Left lung (tissue), 14 donors: ENCODE data around the gene C2orf68. TPM values are rescaled to one million over a fixed set of nuclear protein-coding genes. Genes with fewer than 3 reads are reported as not detected.
"Not testable (repeated sequence)": the region's sequence is repeated elsewhere in the genome, so short reads cannot be mapped to it uniquely, and the experiment has no call there.

Source experiments
- ATAC-seq: fragments of 200-7000 bp; cut with Tn5 transposase; one replicate; pipeline ENCODE4 v1.9.1; 2020; ENCODE audit warnings: moderate library complexity
- DNase-seq, 4 donors: peaks; one replicate each; pipeline ENCODE4 v3.0.0-alpha.2; 2013 to 2020
- H3K27ac ChIP-seq, 2 donors: fragments of 200-600 bp; sonication (generic) in 1 of 2; one replicate each; pipeline versions ENCODE4 v1.5.0 to v1.8.0; 2020 to 2021
- H3K27me3 ChIP-seq, 2 donors: fragments of 200-600 bp; sonication (generic) in 1 of 2; one replicate each; pipeline versions ENCODE4 v1.5.0 to v1.8.0; 2020 to 2021
- H3K36me3 ChIP-seq, 2 donors: fragments of 200-600 bp; sonication (generic) in 1 of 2; one replicate each; pipeline versions ENCODE4 v1.5.0 to v1.8.0; 2020 to 2021
- H3K4me1 ChIP-seq, 2 donors: fragments of 200-600 bp; one replicate each; pipeline ENCODE4 v1.8.0; 2021
- H3K4me3 ChIP-seq, 2 donors: fragments of 200-600 bp; sonication (generic) in 1 of 2; one replicate each; pipeline versions ENCODE4 v1.5.0 to v1.8.0; 2020 to 2021; ENCODE audit warnings: mild to moderate bottlenecking in 1 of 2
- H3K9me3 ChIP-seq, 2 donors: fragments of 200-600 bp; sonication (generic) in 1 of 2; one replicate each; pipeline versions ENCODE4 v1.5.0 to v1.8.0; 2020 to 2021
- CTCF ChIP-seq, 2 donors: fragments of 200-600 bp; sonication (generic) in 1 of 2; IDR thresholded peaks; one replicate each; pipeline versions ENCODE4 v1.5.0 to v1.8.0; 2021; ENCODE audit warnings: antibody characterized with exemption in 2 of 2
- intact Hi-C, 2 donors: fragments of 100-400 bp; cut with DNase I; formaldehyde crosslinking; loops; one replicate each; pipeline versions ENCODE4 v1.11.2 to v1.14.2; 2022
- long read RNA-seq, 12 donors: library from polyadenylated mRNA in 2 of 12; unstranded in 2 of 12; transcript quantifications; one replicate each; pipeline ENCODE4 v2.0.0 and lab custom pipeline, GENCODE V29; 2019 to 2026
- polyA plus RNA-seq, 6 donors: library from polyadenylated mRNA; unstranded; fragments of 120-200 nt; gene quantifications; one replicate each; pipeline ENCODE4 v1.2.1, GENCODE V29; 2013; ENCODE audit not compliant: insufficient read length in 6 of 6
- total RNA-seq, 2 donors: library from RNA; stranded (reverse); fragmentation: NEBNext Ultra II Directional; extraction: Animal tissue kit (Norgen Biotek cat#: 25700); gene quantifications; one replicate each; pipeline ENCODE4 v1.2.1, GENCODE V29; 2021
- donor health status: DM: no; HTN: yes; CAD: no.
- donor health status: DM: no; HTN: no; CAD: no.

C2orf68 gene
- total RNA-seq (10 to 100 TPM; 37.0 to 42.5 TPM), polyA plus RNA-seq (10 to 100 TPM; 69.9 to 79.0 (median 74.5) TPM)
- long read RNA-seq, donor 1, transcript C2orf68-201 (4 exons, 2,837 nt) = major isoform, 17 of 39 reads
- long read RNA-seq, donor 1, transcript C2orf68-202 (2 exons, 1,722 nt) = minor isoform, 13 of 39 reads
- long read RNA-seq, donor 1, partial matches to known transcripts = 5 of 39 reads
- long read RNA-seq, donor 1, other reads (novel, unspliced or antisense) = 0 of 39 reads
- long read RNA-seq, donor 2, transcript C2orf68-201 (4 exons, 2,837 nt) = minor isoform, 6 of 13 reads
- long read RNA-seq, donor 2, transcript C2orf68-202 (2 exons, 1,722 nt) = major isoform, 7 of 13 reads
- long read RNA-seq, donor 2, partial matches to known transcripts = 0 of 13 reads
- long read RNA-seq, donor 2, other reads (novel, unspliced or antisense) = 0 of 13 reads
- long read RNA-seq, donor 3, transcript C2orf68-201 (4 exons, 2,837 nt) = major isoform, 6 of 12 reads
- long read RNA-seq, donor 3, partial matches to known transcripts = 0 of 12 reads
- long read RNA-seq, donor 3, other reads (novel, unspliced or antisense) = 0 of 12 reads
- long read RNA-seq, donor 4, transcript C2orf68-201 (4 exons, 2,837 nt) = major isoform, 6 of 18 reads
- long read RNA-seq, donor 4, partial matches to known transcripts = 1 of 18 reads
- long read RNA-seq, donor 4, other reads (novel, unspliced or antisense) = 7 of 18 reads
- long read RNA-seq, donor 5, transcript C2orf68-201 (4 exons, 2,837 nt) = major isoform, 8 of 20 reads
- long read RNA-seq, donor 5, transcript C2orf68-202 (2 exons, 1,722 nt) = minor isoform, 6 of 20 reads
- long read RNA-seq, donor 5, partial matches to known transcripts = 5 of 20 reads
- long read RNA-seq, donor 5, other reads (novel, unspliced or antisense) = 0 of 20 reads
- long read RNA-seq, donor 6, transcript C2orf68-202 (2 exons, 1,722 nt) = major isoform, 5 of 58 reads
- long read RNA-seq, donor 6, partial matches to known transcripts = 42 of 58 reads
- long read RNA-seq, donor 6, other reads (novel, unspliced or antisense) = 7 of 58 reads
- long read RNA-seq, donor 7, partial matches to known transcripts = 0 of 1 reads
- long read RNA-seq, donor 7, other reads (novel, unspliced or antisense) = 0 of 1 reads
- long read RNA-seq, donor 8, transcript C2orf68-201 (4 exons, 2,837 nt) = major isoform, 6 of 12 reads
- long read RNA-seq, donor 8, partial matches to known transcripts = 0 of 12 reads
- long read RNA-seq, donor 8, other reads (novel, unspliced or antisense) = 0 of 12 reads
- long read RNA-seq, donor 9 = 0 reads
- long read RNA-seq, donor 10, partial matches to known transcripts = 0 of 8 reads
- long read RNA-seq, donor 10, other reads (novel, unspliced or antisense) = 1 of 8 reads
- long read RNA-seq, donor 11, partial matches to known transcripts = 0 of 8 reads
- long read RNA-seq, donor 11, other reads (novel, unspliced or antisense) = 0 of 8 reads
- long read RNA-seq, donor 12, transcript C2orf68-201 (4 exons, 2,837 nt) = minor isoform, 5 of 12 reads
- long read RNA-seq, donor 12, transcript C2orf68-202 (2 exons, 1,722 nt) = major isoform, 6 of 12 reads
- long read RNA-seq, donor 12, partial matches to known transcripts = 0 of 12 reads
- long read RNA-seq, donor 12, other reads (novel, unspliced or antisense) = 0 of 12 reads

GRCh38 chr2:85611705-85612587, at the start of gene C2orf68:
TSS of gene C2orf68 (minus strand) at chr2:85612066. CDS start at chr2:85611984, 82 bp downstream.
- DNase-seq = peak; percentile 85 to 98 (median 92)
- H3K9me3 ChIP-seq = no peaks in the 10 kb centered on the region
- ATAC-seq = peak; percentile 83
- no peak for TF ChIP-seq CTCF (IDR thresholded peaks at IDR 0.05)
- intact Hi-C loops = no loop called here
- H3K27ac ChIP-seq = peak within 1 kb of the TSS; percentile 78 to 91
- peak within 1 kb of the TSS; percentile 96 to 98 for H3K4me3 ChIP-seq
- H3K36me3 ChIP-seq = peaks cover 0 to 25% of the 10 kb centered on the region in 2 donors
- H3K4me1 ChIP-seq = peaks cover 17 to 56% of the 10 kb centered on the region in 2 donors
- no peaks in the 10 kb centered on the region for H3K27me3 ChIP-seq

- Histone ChIP-seq H3K4me3 (peak overlapping the region in 1 of 2 donors; percentile 6), H3K9me3 (no peaks in the 10 kb centered on the region), H3K27me3 (no peaks in the 10 kb centered on the region), H3K4me1 (peaks cover 3 to 30% of the 10 kb centered on the region in 2 donors), H3K36me3 (peaks cover 0 to 22% of the 10 kb centered on the region in 2 donors), H3K27ac (peak overlapping the region; percentile 82 to 94)
- ATAC-seq (peak; percentile 0), DNase-seq (peak in 2 of 4 donors; percentile 65 to 84)
- intact Hi-C loops = no loop called here
- no peak for TF ChIP-seq CTCF (IDR thresholded peaks at IDR 0.05)
Measured at GRCh38 chr2:85661139-85661858, 49.4 kb upstream of the C2orf68 start.

- TF ChIP-seq CTCF (IDR thresholded peaks at IDR 0.05) = no peak
- H3K27me3 ChIP-seq = no peaks in the 10 kb centered on the region
- peaks cover 3 to 30% of the 10 kb centered on the region in 2 donors for H3K4me1 ChIP-seq
- no peak for ATAC-seq
- intact Hi-C loops = no loop called here
- H3K9me3 ChIP-seq = no peaks in the 10 kb centered on the region
- peaks cover 0 to 26% of the 10 kb centered on the region in 2 donors for H3K36me3 ChIP-seq
- no peak overlapping the region for H3K4me3 ChIP-seq
- peak overlapping the region; percentile 82 to 94 for H3K27ac ChIP-seq
- peak in 1 of 4 donors; percentile 54 for DNase-seq
Measured at GRCh38 chr2:85660725-85661124, 48.9 kb upstream of the C2orf68 start.

- H3K36me3 ChIP-seq = peaks cover 0 to 26% of the 10 kb centered on the region in 2 donors
- ATAC-seq = not testable (repeated sequence)
- peak overlapping the region; percentile 82 to 94 for H3K27ac ChIP-seq
Measured at GRCh38 chr2:85660301-85660700, 48.4 kb upstream of the C2orf68 start.

More at GRCh38 chr2:85660301-85660700, 48.4 kb upstream of the C2orf68 start:
- H3K4me3 ChIP-seq, H3K27me3 ChIP-seq, intact Hi-C loops, DNase-seq, H3K9me3 ChIP-seq: not testable (repeated sequence)
- peaks cover 3 to 30% of the 10 kb centered on the region in 2 donors for H3K4me1 ChIP-seq
